NCI-H146 treated with DMSO at 0.1 percent for 48 hours (cell line): Measurements from ENCODE around the gene EIF4G3.
"Not testable (repeated sequence)": the region's sequence is repeated elsewhere in the genome, so short reads cannot be mapped to it uniquely, and the experiment has no call there.

Experiments
- DNase-seq: peaks from one replicate; lab custom pipeline; 2025; ENCODE audit not compliant: unreplicated experiment; lab: John Stamatoyannopoulos, UW

Gene EIF4G3

DNA sequence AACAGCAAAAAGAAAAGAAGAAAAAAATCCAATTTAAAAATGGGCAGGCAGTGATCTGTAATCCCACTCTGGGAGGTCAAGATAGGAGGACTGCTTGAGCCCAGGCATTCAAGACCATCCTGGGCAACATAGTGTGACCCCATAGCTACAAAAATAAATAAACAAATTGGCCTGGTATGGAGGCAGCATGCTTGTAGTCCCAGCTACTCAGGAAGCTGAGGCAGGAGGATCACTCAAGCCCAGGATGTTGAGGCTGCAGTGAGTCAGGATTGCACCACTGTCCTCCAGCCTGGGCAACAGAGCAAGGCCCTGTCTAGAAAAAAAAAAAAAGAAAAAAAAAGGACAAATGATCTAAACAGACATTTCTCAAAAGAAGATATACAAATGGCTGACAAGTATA lies 99.6 kb downstream of the EIF4G3 start:
- DNase-seq: no peak

DNA sequence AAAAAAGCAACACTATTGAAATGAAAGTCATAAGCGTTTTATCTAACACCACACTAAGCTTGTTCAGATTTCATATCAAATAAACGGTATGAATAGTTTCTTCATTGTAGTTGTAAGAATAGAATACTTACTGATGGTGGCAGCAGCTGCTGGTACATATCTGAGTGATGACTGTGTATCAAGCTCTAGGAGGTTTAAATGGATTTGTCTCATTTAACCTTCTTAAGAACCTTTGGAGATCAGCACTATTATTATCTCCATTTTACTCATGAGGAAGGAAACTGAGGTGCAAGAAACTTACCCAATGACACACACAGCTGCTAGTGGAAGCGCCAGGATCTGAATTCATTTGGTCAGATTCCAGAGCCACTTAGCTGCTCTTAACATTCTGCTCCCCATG lies 104.0 kb downstream of the EIF4G3 start:
- no peak for DNase-seq

DNA sequence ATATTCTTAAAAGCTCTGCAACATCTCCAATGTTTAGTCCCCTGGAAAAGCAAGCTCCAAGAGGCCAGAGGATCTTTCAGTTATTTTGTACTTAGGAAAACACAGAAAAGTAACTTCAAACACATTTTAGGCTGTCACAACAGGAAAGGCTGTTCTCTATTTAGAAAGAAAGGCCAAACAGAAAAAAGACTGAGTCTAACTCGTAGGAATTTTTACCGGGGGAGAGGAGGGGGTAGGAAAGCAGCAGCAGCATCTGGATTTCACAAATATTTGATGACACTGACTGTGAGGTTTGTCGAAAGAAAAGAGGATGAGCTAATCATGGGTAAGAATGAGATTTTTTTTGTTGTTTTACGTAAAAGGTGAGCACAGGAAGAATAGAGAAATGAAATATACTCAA lies 107.1 kb downstream of the EIF4G3 start:
- no peak for DNase-seq

DNA sequence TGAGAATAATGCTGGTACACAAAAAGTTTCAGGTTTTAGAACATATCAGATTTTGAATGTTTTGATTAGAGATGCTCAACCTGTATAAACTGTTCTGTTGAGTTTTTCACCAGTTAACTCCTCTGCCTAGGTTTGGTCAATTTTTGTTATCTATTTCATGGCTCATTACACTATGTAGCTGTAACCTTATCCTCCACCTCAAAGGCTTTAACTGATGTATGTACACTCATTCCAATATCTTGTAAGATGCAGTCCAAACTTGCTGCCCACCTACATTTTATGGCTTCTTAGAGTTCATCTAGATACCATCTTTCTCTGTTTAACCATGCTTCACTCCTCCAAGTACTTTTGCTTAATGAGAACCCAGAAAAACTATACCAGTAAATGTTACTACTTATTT lies 107.8 kb downstream of the EIF4G3 start:
- no peak for DNase-seq

DNA sequence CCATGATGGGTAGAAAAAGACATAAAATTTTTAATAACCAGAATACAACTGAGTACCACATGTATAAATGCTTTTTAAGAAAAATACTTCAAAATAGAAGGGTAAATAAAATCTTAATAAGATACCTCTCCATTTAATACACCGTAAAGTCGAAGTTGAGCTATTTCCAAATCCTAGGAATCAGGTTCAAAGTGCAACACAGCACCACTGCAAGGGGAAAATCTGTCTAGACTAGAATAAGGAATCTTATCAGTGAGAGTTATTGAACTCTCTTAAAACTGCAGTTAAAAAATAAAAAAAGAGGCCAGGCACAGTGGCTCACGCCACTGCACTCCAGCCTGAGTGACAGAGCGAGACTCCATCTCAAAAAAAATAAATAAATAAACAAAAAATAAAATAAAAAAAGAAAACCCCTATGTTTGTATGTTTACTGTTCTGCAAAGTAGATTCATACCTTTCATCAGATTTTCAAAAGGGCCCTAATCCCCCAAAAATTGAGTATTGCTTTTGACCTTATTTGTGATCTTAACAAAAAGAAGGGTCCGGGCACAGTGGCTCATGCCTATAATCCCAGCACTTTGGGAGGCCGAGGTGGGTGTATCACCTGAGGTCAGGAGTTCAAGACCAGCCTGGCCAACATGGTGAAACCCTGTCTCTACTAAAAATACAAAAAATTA lies 109.0 kb downstream of the EIF4G3 start:
- DNase-seq: no peak

DNA sequence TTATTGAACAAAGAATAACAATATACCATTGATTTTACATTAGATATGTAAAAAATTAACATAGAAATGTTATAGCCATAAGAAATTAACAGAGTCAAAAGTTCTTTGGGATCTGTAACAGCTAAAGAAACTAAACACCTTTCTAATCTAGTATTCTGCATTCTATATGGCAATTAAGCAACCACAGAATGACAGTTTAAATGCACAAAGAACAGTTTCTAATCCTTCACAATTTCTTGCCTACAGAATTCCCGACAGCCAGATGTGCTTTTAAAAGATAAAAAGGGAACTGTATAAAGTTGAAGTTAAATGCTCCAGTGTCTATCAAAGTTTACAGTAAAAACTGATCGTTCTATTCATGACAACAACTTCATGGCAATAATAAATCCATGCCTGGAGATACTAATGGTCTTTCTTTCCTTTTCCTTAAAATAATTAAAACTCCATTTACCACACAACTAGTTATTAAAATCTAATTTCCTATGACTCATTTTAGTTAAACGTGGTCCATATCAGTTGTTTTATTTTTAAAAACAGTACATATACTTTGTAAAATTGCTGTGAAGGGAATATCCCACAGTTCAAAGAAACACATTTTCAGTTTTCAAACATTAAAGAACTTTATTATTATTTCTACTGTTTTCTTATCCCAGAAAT lies 110.2 kb downstream of the EIF4G3 start:
- DNase-seq: no peak

DNA sequence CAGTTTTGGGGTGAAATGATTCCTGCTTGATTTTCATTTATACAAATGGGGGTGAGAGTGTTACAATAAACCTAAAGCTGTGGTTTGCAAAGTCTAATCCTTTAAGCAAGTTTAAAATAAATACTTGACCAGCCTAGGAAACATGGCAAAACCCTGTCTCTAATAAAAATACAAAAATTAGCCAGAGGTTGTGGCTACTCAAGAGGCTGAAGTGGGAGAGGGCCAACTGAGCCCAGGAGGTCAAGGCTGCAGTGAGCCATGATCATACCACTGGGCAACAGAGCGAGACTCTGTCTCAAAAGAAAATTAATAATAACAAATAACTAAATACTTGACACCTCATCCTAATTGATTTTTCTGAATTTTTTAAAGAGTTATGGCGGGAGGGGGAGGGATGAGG lies 110.8 kb downstream of the EIF4G3 start:
- no peak for DNase-seq

DNA sequence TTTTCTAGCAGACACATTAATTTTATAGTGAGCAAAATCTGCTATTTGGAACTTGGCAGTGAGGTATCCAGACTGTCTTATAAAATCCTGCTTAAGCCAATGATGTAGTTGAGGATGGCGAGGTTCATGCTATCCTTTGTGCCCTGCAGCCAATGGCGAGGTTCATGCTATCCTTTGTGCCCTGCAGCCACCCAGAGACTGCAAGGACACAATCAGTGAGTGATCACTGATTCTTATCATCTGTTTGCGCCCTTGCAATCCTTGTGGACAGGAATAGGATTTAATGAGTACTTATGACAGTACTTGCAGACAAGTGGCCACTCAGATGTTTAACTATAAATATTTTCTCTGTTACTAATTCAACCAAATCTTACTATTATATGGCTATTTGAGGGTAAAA lies 112.6 kb downstream of the EIF4G3 start:
- DNase-seq: no peak

DNA sequence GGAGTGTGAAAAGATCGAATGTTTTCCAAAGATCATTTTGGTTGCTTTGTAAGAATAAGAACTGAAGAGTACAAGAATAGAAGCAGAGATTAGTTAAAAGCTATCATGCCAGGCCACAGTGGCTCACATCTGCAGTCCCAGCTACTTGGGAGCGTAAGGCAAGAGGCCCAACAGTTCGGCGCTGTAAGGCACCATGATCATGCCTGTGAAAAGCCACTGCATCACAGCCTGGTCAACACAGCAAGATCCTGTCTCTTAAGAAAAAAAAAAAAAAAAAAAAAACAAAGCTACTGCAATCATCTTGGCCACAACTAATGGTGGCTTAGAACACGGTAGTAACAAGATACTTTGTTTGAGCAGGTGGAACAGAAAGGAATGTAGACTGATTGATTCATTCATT lies 116.2 kb downstream of the EIF4G3 start:
- DNase-seq: no peak

DNA sequence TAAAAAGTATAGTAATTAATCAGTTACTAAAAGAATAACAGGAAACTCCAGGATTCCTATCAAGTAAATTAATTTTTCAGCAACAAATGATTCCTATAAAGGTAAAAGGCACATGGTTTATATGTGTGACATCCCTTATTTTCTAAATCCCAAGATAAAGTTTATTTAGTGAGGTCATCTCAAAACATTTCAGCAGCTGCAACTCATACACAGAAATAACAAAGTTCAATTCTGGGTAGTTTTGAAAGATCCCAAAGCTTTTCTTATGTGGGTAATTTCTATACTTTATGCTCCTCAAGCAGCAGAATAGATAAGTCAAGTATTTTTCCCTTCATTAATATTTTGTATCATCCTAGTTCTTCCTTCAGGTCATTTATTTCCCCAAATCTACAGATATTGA lies 117.7 kb downstream of the EIF4G3 start:
- no peak for DNase-seq

DNA sequence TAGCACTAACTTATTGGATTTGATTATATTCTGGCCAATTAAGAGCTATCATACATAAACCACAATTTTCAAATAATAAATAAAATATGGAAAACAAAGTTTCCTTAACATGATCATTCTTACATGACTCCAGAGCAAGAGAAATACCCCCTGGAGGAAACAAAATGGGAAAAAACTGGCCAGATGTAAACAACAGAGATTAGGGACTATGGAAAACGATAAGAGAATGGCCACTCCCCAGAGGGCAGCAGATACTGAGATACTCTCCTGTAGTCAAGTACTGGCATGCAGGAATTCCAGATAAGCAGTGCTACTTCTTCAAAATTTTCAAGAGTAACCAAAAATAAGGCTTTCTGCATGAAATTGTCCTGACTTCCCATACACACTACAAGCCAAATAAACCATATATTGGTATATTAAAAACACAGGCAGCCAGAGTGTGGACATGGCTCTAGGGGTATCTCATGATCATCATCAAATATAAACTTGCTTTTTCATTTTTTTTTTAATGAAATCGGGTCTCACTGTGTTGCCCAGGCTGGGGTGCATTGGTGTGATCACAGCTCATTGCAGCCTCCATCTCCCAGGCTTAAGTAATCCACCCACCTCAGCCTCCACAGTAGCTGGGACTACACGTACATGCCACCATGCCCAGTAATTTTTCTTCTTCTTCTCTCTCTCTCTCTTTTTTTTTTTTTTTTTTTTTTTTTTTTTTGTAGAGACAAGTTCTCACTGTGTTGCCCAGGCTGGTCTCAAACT lies 118.5 kb downstream of the EIF4G3 start:
- no peak for DNase-seq

DNA sequence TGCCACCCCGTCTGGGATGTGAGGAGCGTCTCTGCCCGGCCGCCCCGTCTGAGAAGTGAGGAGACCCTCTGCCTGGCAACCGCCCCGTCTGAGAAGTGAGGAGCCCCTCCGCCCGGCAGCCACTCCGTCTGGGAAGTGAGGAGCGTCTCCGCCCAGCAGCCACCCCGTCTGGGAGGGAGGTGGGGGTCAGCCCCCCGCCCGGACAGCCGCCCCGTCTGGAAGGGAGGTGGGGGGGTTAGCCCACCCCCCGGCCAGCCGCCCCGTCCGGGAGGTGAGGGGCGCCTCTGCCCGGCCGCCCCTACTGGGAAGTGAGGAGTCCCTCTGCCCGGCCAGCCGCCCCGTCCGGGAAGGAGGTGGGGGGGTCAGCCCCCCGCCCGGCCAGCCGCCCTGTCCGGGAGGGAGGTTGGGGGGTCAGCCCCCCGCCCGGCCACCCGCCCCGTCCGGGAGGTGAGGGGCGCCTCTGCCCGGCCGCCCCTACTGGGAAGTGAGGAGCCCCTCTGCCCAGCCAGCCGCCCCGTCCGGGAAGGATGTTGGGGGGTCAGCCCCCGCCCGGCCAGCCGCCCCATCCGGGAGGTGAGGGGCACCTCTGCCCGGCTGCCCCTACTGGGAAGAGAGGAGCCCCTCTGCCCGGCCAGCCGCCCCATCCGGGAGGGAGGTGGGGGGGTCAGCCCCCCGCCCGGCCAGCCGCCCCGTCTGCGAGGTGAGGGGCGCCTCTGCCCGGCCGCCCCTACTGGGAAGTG lies 123.3 kb downstream of the EIF4G3 start:
- DNase-seq: not testable (repeated sequence)

DNA sequence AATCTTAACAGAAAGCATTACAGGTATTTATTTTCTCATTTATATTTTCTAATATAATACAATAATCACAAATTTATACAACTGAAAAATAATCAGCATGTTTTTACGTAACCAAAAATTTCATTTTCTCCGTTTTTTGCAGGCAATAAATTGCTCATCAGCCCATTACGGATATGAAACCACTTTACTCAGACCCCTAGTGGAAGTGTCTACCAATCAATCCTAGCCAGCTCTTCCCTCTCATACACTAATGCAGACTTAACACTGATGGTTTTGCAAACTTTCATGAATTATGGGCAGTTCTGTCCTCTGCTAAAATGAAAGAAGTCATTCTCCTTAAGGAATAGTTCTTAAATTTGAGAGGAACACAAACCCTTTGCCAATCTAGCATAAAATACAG lies 124.7 kb downstream of the EIF4G3 start:
- DNase-seq: no peak

DNA sequence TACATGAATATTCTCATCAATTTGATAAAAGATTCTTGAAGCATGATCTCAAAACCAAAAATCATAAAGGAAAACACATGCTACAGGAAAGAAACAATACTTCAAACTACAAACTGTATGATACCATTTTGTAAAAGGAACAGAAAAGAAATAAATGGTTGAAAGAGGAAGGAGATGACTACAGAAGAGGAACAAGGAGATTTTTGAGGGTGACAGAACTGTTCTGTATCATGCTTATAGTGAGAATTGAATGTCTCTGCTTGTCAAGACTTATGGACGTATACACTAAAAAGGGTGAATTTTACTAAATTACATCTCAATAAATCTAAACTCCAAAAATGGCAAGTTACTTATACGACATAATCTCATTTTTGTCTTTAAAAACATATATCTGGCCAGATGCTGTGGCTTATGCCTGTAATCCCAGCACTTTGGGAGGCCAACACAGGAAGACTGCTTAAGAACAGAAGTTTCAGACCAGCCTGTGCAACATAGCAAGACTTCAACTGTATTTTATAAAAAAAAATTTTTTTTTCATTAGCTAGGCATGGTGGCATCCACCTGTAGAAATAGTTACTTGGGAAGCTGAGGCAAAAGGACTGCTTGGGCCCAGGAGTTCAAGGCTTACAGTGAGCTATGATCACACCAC lies 125.4 kb downstream of the EIF4G3 start:
- DNase-seq: no peak

DNA sequence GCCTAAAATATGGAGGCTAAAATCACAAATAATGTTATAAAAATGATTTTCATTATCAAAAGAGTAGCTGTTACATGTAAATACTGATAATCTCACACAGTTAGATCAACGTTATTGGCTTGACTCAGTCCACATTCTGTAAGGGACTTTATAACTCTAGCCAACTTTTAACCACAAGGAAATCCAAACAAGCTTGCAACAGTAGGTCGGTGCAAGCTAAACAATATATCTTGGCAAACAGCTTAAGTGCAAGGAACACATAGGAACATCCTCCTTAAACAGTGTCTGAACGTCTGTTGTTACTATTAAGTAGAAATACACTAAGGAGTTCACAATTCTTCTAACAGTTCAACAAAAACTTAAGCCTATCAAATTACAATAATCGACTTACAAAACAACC lies 126.7 kb downstream of the EIF4G3 start:
- DNase-seq: no peak

DNA sequence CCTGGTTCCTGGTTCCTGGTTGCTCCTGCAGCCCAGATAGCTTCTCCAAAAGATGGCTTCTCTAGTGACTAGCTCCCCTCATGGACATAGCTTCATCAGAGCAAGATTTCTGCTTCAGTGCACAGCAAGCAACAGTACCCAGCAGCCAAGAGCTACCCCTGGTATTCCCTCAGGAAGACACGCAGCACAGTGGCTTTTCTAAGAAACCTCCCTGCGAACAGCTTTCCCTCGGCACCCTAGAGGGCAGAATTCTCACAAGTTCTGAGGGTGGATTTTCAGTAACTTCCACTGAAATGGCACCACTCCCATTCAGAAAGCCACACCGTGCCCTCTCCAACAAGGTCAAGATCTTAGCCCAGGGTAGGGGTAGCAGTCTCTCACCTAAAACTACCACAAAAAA lies 128.2 kb downstream of the EIF4G3 start:
- DNase-seq: no peak

DNA sequence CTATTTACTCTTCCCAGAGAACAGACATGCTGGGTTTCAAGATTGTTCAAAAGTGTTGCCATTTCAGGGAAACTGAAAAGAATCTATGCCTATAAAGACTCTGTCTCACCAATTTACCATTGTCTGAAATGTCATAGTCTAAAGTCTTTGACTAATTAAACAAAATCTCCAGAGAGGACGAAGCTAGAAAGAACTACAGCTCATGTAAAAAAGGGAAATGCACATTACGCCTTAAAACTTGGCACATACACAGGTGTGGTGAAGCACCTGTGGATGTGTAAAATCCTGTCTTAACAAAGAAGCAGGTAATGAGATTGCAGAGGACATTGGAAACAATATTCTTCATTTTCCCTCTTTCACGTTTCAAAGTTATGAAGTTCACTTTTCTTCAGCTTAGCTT lies 130.6 kb downstream of the EIF4G3 start:
- no peak for DNase-seq

DNA sequence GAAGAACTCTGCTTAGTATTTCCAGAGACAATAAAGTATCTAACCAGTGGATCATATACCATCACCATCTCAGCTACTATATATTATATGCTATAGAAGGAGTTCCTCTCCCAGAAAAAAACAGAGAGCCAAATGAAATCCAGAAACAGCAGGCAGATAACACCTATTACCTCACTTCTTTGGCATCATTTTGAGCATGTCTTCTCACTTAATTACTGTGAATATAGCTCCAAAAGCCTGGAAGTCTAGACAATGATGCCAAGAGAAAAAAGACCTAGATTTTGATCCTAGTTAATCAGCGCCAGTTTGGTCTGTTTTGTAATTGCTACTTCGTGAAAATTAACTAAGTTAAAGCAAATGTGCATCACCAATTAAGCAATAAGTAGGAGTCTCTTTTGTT lies 131.3 kb downstream of the EIF4G3 start:
- DNase-seq: no peak

DNA sequence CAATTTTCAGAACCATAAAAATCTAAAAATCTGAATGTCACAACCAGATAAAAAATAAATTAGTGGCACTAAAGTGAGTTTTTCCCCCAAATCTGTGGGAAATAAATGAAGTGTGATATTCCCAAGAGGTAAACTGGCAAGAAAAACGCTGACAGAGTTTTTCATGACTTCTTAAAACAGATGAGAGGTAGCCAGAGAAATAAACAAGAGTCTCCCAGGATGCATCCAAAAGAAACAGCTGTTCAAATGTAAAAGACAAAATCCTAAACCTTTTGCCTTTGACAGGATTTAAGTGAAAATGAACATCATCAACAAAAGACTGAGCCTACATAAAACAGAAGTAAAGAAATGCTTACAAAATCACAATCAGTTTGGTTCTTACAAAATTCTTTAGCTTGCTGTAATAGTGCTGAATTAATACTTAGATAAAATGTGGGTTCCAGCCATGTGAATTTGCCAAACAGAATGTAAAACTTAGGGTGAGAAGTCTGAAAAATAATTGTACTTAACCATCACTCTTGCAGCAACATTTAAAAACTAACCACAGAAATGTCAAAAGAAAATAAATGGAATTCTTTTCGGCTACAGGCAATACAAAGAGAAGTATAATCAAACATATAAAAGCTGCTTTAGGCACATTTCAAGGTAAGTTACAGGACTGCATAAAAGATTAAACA lies 133.6 kb downstream of the EIF4G3 start:
- no peak for DNase-seq

DNA sequence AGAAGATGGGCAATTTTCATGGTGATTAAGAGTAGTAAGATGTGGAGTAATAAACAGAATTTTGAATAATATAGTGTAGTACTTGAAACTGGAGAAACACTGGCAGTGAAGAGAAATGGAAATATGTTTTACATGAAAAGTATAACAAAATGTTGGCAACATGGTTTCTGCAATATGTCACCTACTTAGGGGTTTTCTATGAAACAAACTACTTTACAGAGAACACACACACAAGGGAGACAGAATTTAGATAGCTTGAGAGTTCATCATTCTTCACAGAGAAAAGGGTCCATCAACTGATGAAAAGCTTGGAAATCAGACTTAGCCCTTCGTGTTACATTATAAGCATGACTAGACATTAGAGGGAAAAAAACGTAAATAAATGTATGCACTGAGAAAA lies 135.2 kb downstream of the EIF4G3 start:
- no peak for DNase-seq

DNA sequence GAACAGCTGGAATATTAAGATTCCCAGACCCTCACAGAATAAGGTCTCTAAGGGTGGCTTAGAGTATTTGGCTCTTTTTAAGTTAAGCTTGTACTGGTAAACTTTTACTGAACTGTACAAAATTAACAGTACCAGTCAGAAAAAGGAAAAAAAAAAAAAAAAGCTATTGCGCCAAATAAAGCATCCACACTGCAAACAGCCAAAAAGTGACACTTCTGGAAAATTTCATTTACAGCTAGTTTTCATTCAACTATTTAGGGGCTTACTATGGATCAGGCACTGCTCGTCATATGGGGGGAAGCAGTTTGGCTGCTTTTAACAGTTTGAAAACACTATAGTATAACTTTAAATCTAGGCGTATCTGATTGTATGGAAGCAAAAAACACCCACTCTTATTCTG lies 139.6 kb downstream of the EIF4G3 start:
- DNase-seq: no peak
